H9 (cell line): ENCODE measurements around the gene CFAP119. TPM values are rescaled to one million over a fixed set of nuclear protein-coding genes. Genes with fewer than 3 reads are reported as not detected.
A peak's percentile ranks its signal among the peaks of the same experiment; 100 is the strongest.

Experiments
- DNase-seq: peaks from one replicate; pipeline ENCODE4 v3.0.0-alpha.2; 2017
- H2AFZ ChIP-seq: one replicate; pipeline ENCODE4 v1.6.1; 2013; ENCODE audit warnings: mild to moderate bottlenecking, low read length, control low read depth, moderate library complexity
- H2AK5ac ChIP-seq: 2 replicates; pipeline ENCODE4 v1.6.1; 2013; ENCODE audit warnings: low read length, control low read depth, mixed read lengths; ENCODE audit not compliant: insufficient read length
- H2BK120ac ChIP-seq: one replicate; pipeline ENCODE4 v1.6.1; 2013; ENCODE audit warnings: low read depth, mild to moderate bottlenecking, low read length, control low read depth, inconsistent platforms; ENCODE audit not compliant: poor library complexity, severe bottlenecking
- H2BK12ac ChIP-seq: 2 replicates; pipeline ENCODE4 v1.6.1; 2013; ENCODE audit warnings: low read length, control low read depth, mixed read lengths, low read depth; ENCODE audit not compliant: insufficient read length
- H2BK15ac ChIP-seq: 2 replicates; pipeline ENCODE4 v1.6.1; 2013; ENCODE audit warnings: low read depth, low read length, control low read depth
- H2BK20ac ChIP-seq: one replicate; pipeline ENCODE4 v1.6.1; 2013; ENCODE audit warnings: low read depth, mild to moderate bottlenecking, low read length, control low read depth, inconsistent platforms; ENCODE audit not compliant: poor library complexity, severe bottlenecking
- H2BK5ac ChIP-seq: 2 replicates; pipeline ENCODE4 v1.6.1; 2013; ENCODE audit warnings: low read length, control low read depth, mixed read lengths; ENCODE audit not compliant: insufficient read length
- H3K14ac ChIP-seq: 2 replicates; pipeline ENCODE4 v1.6.1; 2013; ENCODE audit warnings: low read length, control low read depth; ENCODE audit not compliant: insufficient read depth
- H3K18ac ChIP-seq: 2 replicates; pipeline ENCODE4 v1.6.1; 2013; ENCODE audit warnings: low read depth, mild to moderate bottlenecking, mixed read lengths, low read length, control low read depth; ENCODE audit not compliant: insufficient read length
- H3K23ac ChIP-seq: 2 replicates; pipeline ENCODE4 v1.6.1; 2013; ENCODE audit warnings: low read length, control low read depth, mixed read lengths, low read depth; ENCODE audit not compliant: insufficient read length
- H3K23me2 ChIP-seq: 2 replicates; pipeline ENCODE4 v1.6.1; 2013; ENCODE audit warnings: low read depth, mild to moderate bottlenecking, mixed read lengths, low read length, control low read depth; ENCODE audit not compliant: insufficient read length, poor library complexity, severe bottlenecking
- H3K27ac ChIP-seq: 2 replicates; pipeline ENCODE4 v1.5.1; 2013; ENCODE audit warnings: low read length, control low read depth, mixed read lengths, low read depth; ENCODE audit not compliant: insufficient read length
- H3K27me3 ChIP-seq: 2 replicates; pipeline ENCODE4 v1.6.1; 2013; ENCODE audit warnings: low read length, control low read depth, inconsistent platforms; ENCODE audit not compliant: insufficient read depth
- H3K4ac ChIP-seq: 2 replicates; pipeline ENCODE4 v1.6.1; 2013; ENCODE audit warnings: low read depth, mild to moderate bottlenecking, control low read depth, inconsistent platforms, low read length, moderate library complexity
- H3K4me1 ChIP-seq: 2 replicates; pipeline ENCODE4 v1.6.1; 2013; ENCODE audit warnings: low read length, control low read depth, inconsistent platforms; ENCODE audit not compliant: insufficient read depth
- H3K4me2 ChIP-seq: 2 replicates; pipeline ENCODE4 v1.6.1; 2013; ENCODE audit warnings: low read length, control low read depth, mixed read lengths; ENCODE audit not compliant: insufficient read length, insufficient read depth
- H3K56ac ChIP-seq: 2 replicates; pipeline ENCODE4 v1.6.1; 2013; ENCODE audit warnings: low read depth, mild to moderate bottlenecking, mixed read lengths, low read length, control low read depth; ENCODE audit not compliant: insufficient read length
- H3K79me1 ChIP-seq: 2 replicates; pipeline ENCODE4 v1.6.1; 2013; ENCODE audit warnings: low read depth, mild to moderate bottlenecking, moderate library complexity, low read length, control low read depth, inconsistent platforms; ENCODE audit not compliant: insufficient read depth, poor library complexity, severe bottlenecking
- H3K79me2 ChIP-seq: 2 replicates; pipeline ENCODE4 v1.6.1; 2013; ENCODE audit warnings: low read length, control low read depth, inconsistent platforms; ENCODE audit not compliant: insufficient read depth
- H3K9ac ChIP-seq: 2 replicates; pipeline ENCODE4 v1.6.1; 2013; ENCODE audit warnings: low read length, control low read depth, mixed read lengths; ENCODE audit not compliant: insufficient read length; ENCODE audit errors: extremely low read depth
- H3K9me3 ChIP-seq: one replicate; pipeline ENCODE4 v1.6.1; 2013; ENCODE audit warnings: low read depth, low read length, inconsistent platforms; ENCODE audit not compliant: control insufficient read depth
- H3T11ph ChIP-seq: one replicate; pipeline ENCODE4 v1.6.1; 2013; ENCODE audit warnings: mild to moderate bottlenecking, low read length, control low read depth, inconsistent platforms
- H4K20me1 ChIP-seq: one replicate; pipeline ENCODE4 v1.6.1; 2013; ENCODE audit not compliant: control insufficient read depth, insufficient read length, insufficient read depth
- H4K5ac ChIP-seq: 2 replicates; pipeline ENCODE4 v1.6.1; 2013; ENCODE audit warnings: low read depth, mild to moderate bottlenecking, mixed read lengths, low read length, control low read depth; ENCODE audit not compliant: insufficient read length
- H4K8ac ChIP-seq: replicated peaks from 2 replicates; pipeline ENCODE4 v1.6.1; 2013; ENCODE audit warnings: low read length, control low read depth, mixed read lengths, low read depth; ENCODE audit not compliant: insufficient read length
- H4K91ac ChIP-seq: 2 replicates; pipeline ENCODE4 v1.6.1; 2013; ENCODE audit warnings: low read depth, mild to moderate bottlenecking, moderate library complexity, mixed read lengths, low read length, control low read depth; ENCODE audit not compliant: insufficient read length
- H3K27ac Mint-ChIP-seq, 3 experiments: 2 replicates in 2 of 3; 3 replicates in 1 of 3; pipeline ENCODE4 v1.8.0; 2020 to 2021; ENCODE audit warnings: mixed read lengths in 3 of 3, mild to moderate bottlenecking in 1 of 3, moderate library complexity in 1 of 3
- H3K27me3 Mint-ChIP-seq: 2 replicates; pipeline ENCODE4 v1.8.0; 2021; ENCODE audit warnings: low read depth, mild to moderate bottlenecking, moderate library complexity, mixed read lengths
- H3K36me3 Mint-ChIP-seq, 3 experiments: 2 replicates in 2 of 3; 3 replicates in 1 of 3; pipeline ENCODE4 v1.8.0; 2020 to 2021; ENCODE audit warnings: low read depth in 3 of 3, mixed read lengths in 3 of 3; ENCODE audit not compliant: insufficient read depth in 1 of 3
- H3K4me1 Mint-ChIP-seq, 2 experiments: 2 replicates each; pipeline ENCODE4 v1.8.0; 2020; ENCODE audit warnings: mixed read lengths in 2 of 2
- H3K4me3 Mint-ChIP-seq, 2 experiments: 2 replicates in 1 of 2; 3 replicates in 1 of 2; pipeline ENCODE4 v1.8.0; 2020 to 2021; ENCODE audit warnings: mild to moderate bottlenecking in 2 of 2, mixed read lengths in 2 of 2, moderate library complexity in 1 of 2
- H3K9me3 Mint-ChIP-seq, 2 experiments: 2 replicates in 1 of 2; 3 replicates in 1 of 2; pipeline ENCODE4 v1.8.0; 2020; ENCODE audit warnings: mild to moderate bottlenecking in 2 of 2, mixed read lengths in 2 of 2, moderate library complexity in 1 of 2
- WGBS: extraction: QIAGEN DNeasy Blood & Tissue Kit; methylation state at CpG from one replicate; pipeline ENCODE4 v1.1.7; 2013; ENCODE audit warnings: missing lambda C conversion rate, low lambda C conversion rate, mixed read lengths; ENCODE audit not compliant: insufficient read length; ENCODE audit errors: extremely low coverage; 5-methylcytosine and 5-hydroxymethylcytosine counted together
- total RNA-seq: library from RNA; stranded (reverse); gene quantifications from 2 replicates; pipeline ENCODE4 v1.2.1, GENCODE V29; 2021
- TF ChIP-seq, protein P1 (sequence below): fragments of 200-600 bp; sonication (generic); conservative IDR thresholded peaks from 3 replicates; pipeline ENCODE4 v1.8.0; 2021; ENCODE audit warnings: antibody characterized with exemption, mild to moderate bottlenecking

CFAP119 gene
- total RNA-seq, 1 experiment from 2014 or later = 5.4 TPM

DNA sequence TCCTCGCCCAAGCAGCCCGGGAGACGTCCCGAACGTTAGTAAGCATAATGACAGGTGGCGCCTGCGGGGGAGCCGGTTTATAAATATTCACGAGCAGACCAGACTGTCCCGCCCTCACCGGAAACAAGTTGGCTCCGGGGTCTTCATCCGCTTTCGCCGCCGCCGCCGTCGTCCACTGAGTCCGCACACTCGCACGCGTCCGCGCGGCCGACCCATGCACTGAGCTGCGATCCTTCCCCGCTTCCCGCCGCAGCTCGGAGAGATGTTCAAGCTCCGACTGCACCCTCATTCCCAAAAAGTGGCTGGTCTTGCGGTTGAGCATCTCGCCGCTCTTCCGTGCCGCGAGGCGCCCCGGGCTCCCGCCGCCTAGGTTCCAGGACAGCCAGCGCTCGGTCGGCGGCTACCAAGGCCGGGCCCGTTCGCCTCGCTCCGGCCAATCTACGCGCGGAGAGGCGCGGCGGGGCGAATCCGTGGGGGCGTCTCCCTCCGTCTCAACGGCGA, 385 bp downstream of the CFAP119 start:
- Histone ChIP-seq H2BK5ac (no peak overlapping the region), H4K91ac (no peak overlapping the region), H3T11ph (no peak overlapping the region), H3K9me3 (no peaks in the 10 kb centered on the region), H3K56ac (no peak overlapping the region), H4K20me1 (no peaks in the 10 kb centered on the region), H3K23ac (no peak overlapping the region), H3K4me2 (peak overlapping the region; percentile 95), H3K23me2 (peaks cover 20% of the 10 kb centered on the region), H2BK15ac (no peak overlapping the region), H2BK120ac (no peak overlapping the region), H3K18ac (no peak overlapping the region), H2BK12ac (no peak overlapping the region), H3K14ac (no peak overlapping the region; the same call in 1 of the 2 replicates), H3K79me1 (peaks cover 6% of the 10 kb centered on the region), H4K5ac (no peak overlapping the region), H3K79me2 (no peaks in the 10 kb centered on the region), H2AFZ (no peak overlapping the region), H2BK20ac (no peak overlapping the region), H3K4me1 (no peaks in the 10 kb centered on the region), H3K4ac (no peak overlapping the region), H3K9ac (peak overlapping the region; percentile 46), H2AK5ac (no peak overlapping the region), H3K27ac (no peak overlapping the region), H4K8ac (no peak overlapping the region), H3K27me3 (no peaks in the 10 kb centered on the region)
- WGBS = no CpG with 5 or more reads among the region's 64 CpGs
- TF ChIP-seq, protein P1, sequence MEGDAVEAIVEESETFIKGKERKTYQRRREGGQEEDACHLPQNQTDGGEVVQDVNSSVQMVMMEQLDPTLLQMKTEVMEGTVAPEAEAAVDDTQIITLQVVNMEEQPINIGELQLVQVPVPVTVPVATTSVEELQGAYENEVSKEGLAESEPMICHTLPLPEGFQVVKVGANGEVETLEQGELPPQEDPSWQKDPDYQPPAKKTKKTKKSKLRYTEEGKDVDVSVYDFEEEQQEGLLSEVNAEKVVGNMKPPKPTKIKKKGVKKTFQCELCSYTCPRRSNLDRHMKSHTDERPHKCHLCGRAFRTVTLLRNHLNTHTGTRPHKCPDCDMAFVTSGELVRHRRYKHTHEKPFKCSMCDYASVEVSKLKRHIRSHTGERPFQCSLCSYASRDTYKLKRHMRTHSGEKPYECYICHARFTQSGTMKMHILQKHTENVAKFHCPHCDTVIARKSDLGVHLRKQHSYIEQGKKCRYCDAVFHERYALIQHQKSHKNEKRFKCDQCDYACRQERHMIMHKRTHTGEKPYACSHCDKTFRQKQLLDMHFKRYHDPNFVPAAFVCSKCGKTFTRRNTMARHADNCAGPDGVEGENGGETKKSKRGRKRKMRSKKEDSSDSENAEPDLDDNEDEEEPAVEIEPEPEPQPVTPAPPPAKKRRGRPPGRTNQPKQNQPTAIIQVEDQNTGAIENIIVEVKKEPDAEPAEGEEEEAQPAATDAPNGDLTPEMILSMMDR = no peak
- peak overlapping the region; percentile 91 to 97 for H3K4me3 Mint-ChIP-seq
- H3K27me3 Mint-ChIP-seq = no peaks in the 10 kb centered on the region
- H3K36me3 Mint-ChIP-seq = peaks cover 31 to 60% (median 41%) of the 10 kb centered on the region in 3 experiments
- H3K4me1 Mint-ChIP-seq = peaks cover 17 to 18% of the 10 kb centered on the region in 2 experiments
- H3K27ac Mint-ChIP-seq = peak overlapping the region in 2 of 3 experiments; percentile 63 to 94; a peak in 3 of 7 replicates
- H3K9me3 Mint-ChIP-seq = no peaks in the 10 kb centered on the region
- DNase-seq = peak; percentile 68
